NCI-H2196 (cell line): ENCODE data around the gene SDF4.
"Not testable (repeated sequence)": the region's sequence is repeated elsewhere in the genome, so short reads cannot be mapped to it uniquely, and the experiment has no call there.

ENCODE experiments used
- DNase-seq: peaks from one replicate; lab custom pipeline; 2025; ENCODE audit not compliant: unreplicated experiment; lab: John Stamatoyannopoulos, UW

The SDF4 gene

GRCh38 chr1:1199961-1200875 is 31.6 kb downstream of the SDF4 start:
- no peak for DNase-seq

- no peak for DNase-seq
Measured at GRCh38 chr1:1199141-1199960, 32.5 kb downstream of the SDF4 start.

GRCh38 chr1:1198423-1199140 is 33.2 kb downstream of the SDF4 start:
- DNase-seq, result no peak

- DNase-seq, result no peak
Measured at GRCh38 chr1:1197551-1198422, 34.0 kb downstream of the SDF4 start.

GRCh38 chr1:1197188-1197500 is 34.7 kb downstream of the SDF4 start:
- no peak for DNase-seq

- DNase-seq, result no peak
Measured at GRCh38 chr1:1196431-1197187, 35.2 kb downstream of the SDF4 start.

GRCh38 chr1:1195726-1196125 is 36.1 kb downstream of the SDF4 start:
- not testable (repeated sequence) for DNase-seq

- no peak for DNase-seq
Measured at GRCh38 chr1:1194723-1195122, 37.1 kb downstream of the SDF4 start.

GRCh38 chr1:1191734-1192133 is 40.1 kb downstream of the SDF4 start:
- no peak for DNase-seq

- DNase-seq, result no peak
Measured at GRCh38 chr1:1189111-1189510, 42.7 kb downstream of the SDF4 start.

GRCh38 chr1:1187938-1188337 is 43.9 kb downstream of the SDF4 start:
- no peak for DNase-seq

- DNase-seq, result no peak
Measured at GRCh38 chr1:1185101-1185765, 46.6 kb downstream of the SDF4 start.

- DNase-seq, result no peak
Measured at GRCh38 chr1:1183833-1184775, 47.7 kb downstream of the SDF4 start.

GRCh38 chr1:1183221-1183747 is 48.5 kb downstream of the SDF4 start:
- no peak for DNase-seq

GRCh38 chr1:1182491-1183220 is 49.1 kb downstream of the SDF4 start:
- DNase-seq, result no peak

- no peak for DNase-seq
Measured at GRCh38 chr1:1181938-1182410, 49.8 kb downstream of the SDF4 start.
